Smooth muscle cell (in vitro differentiated cells): ENCODE data around the gene AMACR. TPM values are rescaled to one million over a fixed set of nuclear protein-coding genes. Genes with fewer than 3 reads are reported as not detected.

ENCODE experiments used
- DNase-seq: peaks from one replicate; lab custom pipeline; 2025; ENCODE audit not compliant: unreplicated experiment; lab: John Stamatoyannopoulos, UW
- H2AFZ ChIP-seq: fragments of 200-600 bp; sonication (generic); 2 replicates; pipeline ENCODE4 v1.6.0; 2016; ENCODE audit warnings: antibody characterized with exemption, low read depth, mild to moderate bottlenecking
- H3F3A ChIP-seq: fragments of 200-600 bp; sonication (generic); 2 replicates; pipeline ENCODE4 v1.6.0; 2017; ENCODE audit warnings: antibody characterized with exemption, low read depth
- H3K27ac ChIP-seq: fragments of 200-600 bp; sonication (generic); 2 replicates; pipeline ENCODE4 v1.5.1; 2016; ENCODE audit warnings: low read depth, mild to moderate bottlenecking
- H3K27me3 ChIP-seq: fragments of 200-600 bp; sonication (generic); 2 replicates; pipeline ENCODE4 v1.6.1; 2016; ENCODE audit warnings: low read depth, mild to moderate bottlenecking
- H3K36me3 ChIP-seq: fragments of 200-600 bp; sonication (generic); 2 replicates; pipeline ENCODE4 v1.5.1; 2016; ENCODE audit warnings: low read depth
- H3K4me1 ChIP-seq: fragments of 200-600 bp; sonication (generic); 2 replicates; pipeline ENCODE4 v1.5.1; 2016; ENCODE audit warnings: low read depth
- H3K4me2 ChIP-seq: fragments of 200-600 bp; sonication (generic); 2 replicates; pipeline ENCODE4 v1.6.0; 2016; ENCODE audit warnings: mild to moderate bottlenecking
- H3K4me3 ChIP-seq: fragments of 200-600 bp; sonication (generic); 2 replicates; pipeline ENCODE4 v1.5.1; 2016; ENCODE audit warnings: mild to moderate bottlenecking
- H3K79me2 ChIP-seq: fragments of 200-600 bp; sonication (generic); 2 replicates; pipeline ENCODE4 v1.6.0; 2016; ENCODE audit warnings: low read depth, mild to moderate bottlenecking
- H3K9ac ChIP-seq: fragments of 200-600 bp; sonication (generic); 2 replicates; pipeline ENCODE4 v1.6.0; 2016; ENCODE audit warnings: low read depth
- H3K9me3 ChIP-seq: fragments of 200-600 bp; sonication (generic); replicated peaks from 2 replicates; pipeline ENCODE4 v1.5.1; 2016; ENCODE audit warnings: low read depth
- H4K20me1 ChIP-seq: fragments of 200-600 bp; sonication (generic); 2 replicates; pipeline ENCODE4 v1.6.0; 2016; ENCODE audit warnings: low read depth
- CTCF ChIP-seq: fragments of 200-600 bp; sonication (generic); IDR thresholded peaks from 2 replicates; pipeline ENCODE4 v1.5.1; 2017; ENCODE audit warnings: borderline replicate concordance, mild to moderate bottlenecking, antibody characterized with exemption; ENCODE audit not compliant: insufficient read depth, poor library complexity, severe bottlenecking
- WGBS: methylation state at CpG from one replicate; pipeline ENCODE4 v1.1.7; 2016; ENCODE audit warnings: low lambda C conversion rate; 5-methylcytosine and 5-hydroxymethylcytosine counted together
- polyA plus RNA-seq: library from polyadenylated mRNA; unstranded; fragments of >200 nt; fragmentation: Nextera tagmentation; extraction: Ambion mirVana; gene quantifications from 2 replicates; pipeline ENCODE4 v1.2.1, GENCODE V29; 2016
- total RNA-seq: library from RNA; depleted of rRNA; stranded (reverse); fragments of >200 nt; gene quantifications from 2 replicates; pipeline ENCODE4 v1.2.3, GENCODE V29; 2014

The AMACR gene
- total RNA-seq = 13.8 and 14.5 TPM in 2 replicates
- 14.1 and 14.5 TPM in 2 replicates for polyA plus RNA-seq

- no peak for TF ChIP-seq CTCF
- Histone ChIP-seq H3K36me3 (no peaks in the 10 kb centered on the region), H3K9ac (peak within 1 kb of the TSS; percentile 44), H3K27me3 (no peaks in the 10 kb centered on the region), H3K9me3 (no peaks in the 10 kb centered on the region), H3K4me3 (peak within 1 kb of the TSS; percentile 86), H3K4me1 (peaks cover 12% of the 10 kb centered on the region), H3K79me2 (peaks cover 4% of the 10 kb centered on the region), H3K27ac (peak within 1 kb of the TSS; percentile 66), H2AFZ (peak within 1 kb of the TSS; percentile 97), H4K20me1 (no peaks in the 10 kb centered on the region), H3K4me2 (peak within 1 kb of the TSS; percentile 97), H3F3A (peaks cover 16% of the 10 kb centered on the region)
- peak; percentile 78 for DNase-seq
- under 1% methylated on average over 62 of the region's 76 CpGs for WGBS
Observed at GRCh38 chr5:34007621-34008600, at the start of gene AMACR. Gene AMACR, minus strand, starts transcription at chr5:34008050. Its CDS starts 31 bp downstream, at chr5:34008019.

- Histone ChIP-seq H3K9ac (no peak overlapping the region), H3F3A (peaks cover 2% of the 10 kb centered on the region), H2AFZ (no peak overlapping the region), H3K4me1 (peaks cover 12% of the 10 kb centered on the region), H3K79me2 (no peaks in the 10 kb centered on the region), H3K4me3 (no peak overlapping the region), H3K27ac (peak overlapping the region; percentile 37), H3K27me3 (no peaks in the 10 kb centered on the region), H3K4me2 (no peak overlapping the region), H3K9me3 (no peaks in the 10 kb centered on the region), H3K36me3 (no peaks in the 10 kb centered on the region), H4K20me1 (no peaks in the 10 kb centered on the region)
- DNase-seq = no peak
- 83% methylated on average over 5 of the region's 5 CpGs for WGBS
- no peak for TF ChIP-seq CTCF
Observed at GRCh38 chr5:34057569-34057968, 49.7 kb upstream of the AMACR start.

GRCh38 chr5:34057118-34057517 is 49.3 kb upstream of the AMACR start:
- peaks cover 15% of the 10 kb centered on the region for H3K4me1 ChIP-seq
- H3K4me2 ChIP-seq = no peak overlapping the region
- no peaks in the 10 kb centered on the region for H4K20me1 ChIP-seq
- H3K36me3 ChIP-seq = no peaks in the 10 kb centered on the region
- peaks cover 6% of the 10 kb centered on the region for H3F3A ChIP-seq
- peak overlapping the region; percentile 37 for H3K27ac ChIP-seq
- DNase-seq = no peak
- no peak overlapping the region for H3K4me3 ChIP-seq
- H3K9ac ChIP-seq = no peak overlapping the region
- no peak for TF ChIP-seq CTCF
- WGBS = 98% methylated on average over 3 of the region's 3 CpGs
- no peak overlapping the region for H2AFZ ChIP-seq
- no peaks in the 10 kb centered on the region for H3K9me3 ChIP-seq
- H3K27me3 ChIP-seq = no peaks in the 10 kb centered on the region
- no peaks in the 10 kb centered on the region for H3K79me2 ChIP-seq
